ENCODE results near the gene ATG2B. TPM values are rescaled to one million over a fixed set of nuclear protein-coding genes. Genes with fewer than 3 reads are reported as not detected.

Gene ATG2B
- total RNA-seq, 1 donor from 2014 or later = 15.8 TPM

- no peak overlapping the region for H3K4me3 ChIP-seq
- no peaks in the 10 kb centered on the region for H3K9me3 ChIP-seq
- no peaks in the 10 kb centered on the region for H3K27me3 ChIP-seq
- no peaks in the 10 kb centered on the region for H3K4me1 ChIP-seq
- no peak for TF ChIP-seq CTCF (IDR thresholded peaks at IDR 0.05)
- DNase-seq (ENCODE audit: low spot score in 2 of 2) = no peak
- H3K27ac ChIP-seq = no peak overlapping the region
- intact Hi-C loops (cut with DNase I) = no loop called here
- H3K36me3 ChIP-seq = peaks cover 26 to 56% of the 10 kb centered on the region in 2 donors
Observed at GRCh38 chr14:96284430-96284829, 78.7 kb downstream of the ATG2B start.

GRCh38 chr14:96284008-96284407, 79.1 kb downstream of the ATG2B start:
- Histone ChIP-seq H3K36me3 (peaks cover 22 to 52% of the 10 kb centered on the region in 2 donors), H3K27me3 (no peaks in the 10 kb centered on the region), H3K9me3 (no peaks in the 10 kb centered on the region), H3K27ac (no peak overlapping the region), H3K4me3 (no peak overlapping the region), H3K4me1 (no peaks in the 10 kb centered on the region)
- DNase-seq (ENCODE audit: low spot score in 2 of 2) = no peak
- intact Hi-C loops (cut with DNase I) = no loop called here
- no peak for TF ChIP-seq CTCF (IDR thresholded peaks at IDR 0.05)

- Histone ChIP-seq H3K27me3 (no peaks in the 10 kb centered on the region), H3K36me3 (peaks cover 14 to 38% of the 10 kb centered on the region in 2 donors)
- intact Hi-C loops (cut with DNase I) = no loop called here
Observed at GRCh38 chr14:96281486-96281885, 81.7 kb downstream of the ATG2B start.

GRCh38 chr14:96280104-96280503, 83.0 kb downstream of the ATG2B start:
- peaks cover 12% of the 10 kb centered on the region in 2 donors for H3K9me3 ChIP-seq
- no peaks in the 10 kb centered on the region for H3K4me1 ChIP-seq
- TF ChIP-seq CTCF (IDR thresholded peaks at IDR 0.05) = no peak
- H3K27ac ChIP-seq = no peak overlapping the region
- no peaks in the 10 kb centered on the region for H3K27me3 ChIP-seq
- no peak overlapping the region for H3K4me3 ChIP-seq
- intact Hi-C loops (cut with DNase I) = no loop called here
- no peak for DNase-seq (ENCODE audit: low spot score in 2 of 2)
- peaks cover 5 to 30% of the 10 kb centered on the region in 2 donors for H3K36me3 ChIP-seq

More at GRCh38 chr14:96281486-96281885, 81.7 kb downstream of the ATG2B start:
- H3K27ac ChIP-seq = no peak overlapping the region
- H3K4me1 ChIP-seq = no peaks in the 10 kb centered on the region
- no peak for DNase-seq (ENCODE audit: low spot score in 2 of 2)
- no peak for TF ChIP-seq CTCF (IDR thresholded peaks at IDR 0.05)
- H3K9me3 ChIP-seq = peaks cover 12% of the 10 kb centered on the region in 2 donors
- no peak overlapping the region for H3K4me3 ChIP-seq

GRCh38 chr14:96279564-96279963, 83.6 kb downstream of the ATG2B start:
- no peak for DNase-seq (ENCODE audit: low spot score in 2 of 2)
- Histone ChIP-seq H3K4me1 (no peaks in the 10 kb centered on the region), H3K27ac (no peak overlapping the region), H3K27me3 (no peaks in the 10 kb centered on the region), H3K9me3 (peaks cover 12% of the 10 kb centered on the region in 2 donors), H3K36me3 (peaks cover 5 to 27% of the 10 kb centered on the region in 2 donors), H3K4me3 (no peak overlapping the region)
- intact Hi-C loops (cut with DNase I) = loop anchor here (5.0 kb wide), 1 partner anchor 717 kb away; no protein-coding TSS in a partner anchor
- TF ChIP-seq CTCF (IDR thresholded peaks at IDR 0.05) = no peak

DNA sequence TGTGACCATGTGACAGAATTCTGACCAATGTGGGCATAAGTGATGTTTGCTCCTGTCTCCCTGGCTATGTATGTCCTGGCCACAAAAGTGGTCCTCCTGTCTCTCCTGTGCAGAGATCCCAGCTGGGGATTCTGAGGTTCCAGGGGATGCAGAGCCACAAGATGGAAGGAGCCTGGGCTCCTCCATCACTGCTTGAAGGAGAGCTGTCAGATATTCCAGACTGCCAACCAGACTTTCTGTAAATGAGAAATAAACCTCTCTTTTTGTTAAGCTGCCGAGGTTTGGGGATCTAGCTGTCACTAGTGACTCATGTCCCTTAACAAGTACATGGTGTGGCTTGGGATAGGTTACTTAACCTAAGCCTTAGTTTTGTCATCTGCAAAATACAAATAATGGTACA, 85.3 kb downstream of the ATG2B start:
- peaks cover 12% of the 10 kb centered on the region in 2 donors for H3K9me3 ChIP-seq
- H3K4me1 ChIP-seq = no peaks in the 10 kb centered on the region
- no peaks in the 10 kb centered on the region for H3K27me3 ChIP-seq
- peaks cover 0 to 16% of the 10 kb centered on the region in 2 donors for H3K36me3 ChIP-seq
- TF ChIP-seq CTCF (IDR thresholded peaks at IDR 0.05) = no peak
- H3K4me3 ChIP-seq = no peak overlapping the region
- DNase-seq (ENCODE audit: low spot score in 2 of 2) = no peak
- intact Hi-C loops (cut with DNase I) = loop anchor here (5.0 kb wide), 1 partner anchor 716 kb away; no protein-coding TSS in a partner anchor
- no peak overlapping the region for H3K27ac ChIP-seq

Data from ascending aorta (tissue), 2 donors.